ENCODE data around the gene FDX2.

Gene FDX2

DNA sequence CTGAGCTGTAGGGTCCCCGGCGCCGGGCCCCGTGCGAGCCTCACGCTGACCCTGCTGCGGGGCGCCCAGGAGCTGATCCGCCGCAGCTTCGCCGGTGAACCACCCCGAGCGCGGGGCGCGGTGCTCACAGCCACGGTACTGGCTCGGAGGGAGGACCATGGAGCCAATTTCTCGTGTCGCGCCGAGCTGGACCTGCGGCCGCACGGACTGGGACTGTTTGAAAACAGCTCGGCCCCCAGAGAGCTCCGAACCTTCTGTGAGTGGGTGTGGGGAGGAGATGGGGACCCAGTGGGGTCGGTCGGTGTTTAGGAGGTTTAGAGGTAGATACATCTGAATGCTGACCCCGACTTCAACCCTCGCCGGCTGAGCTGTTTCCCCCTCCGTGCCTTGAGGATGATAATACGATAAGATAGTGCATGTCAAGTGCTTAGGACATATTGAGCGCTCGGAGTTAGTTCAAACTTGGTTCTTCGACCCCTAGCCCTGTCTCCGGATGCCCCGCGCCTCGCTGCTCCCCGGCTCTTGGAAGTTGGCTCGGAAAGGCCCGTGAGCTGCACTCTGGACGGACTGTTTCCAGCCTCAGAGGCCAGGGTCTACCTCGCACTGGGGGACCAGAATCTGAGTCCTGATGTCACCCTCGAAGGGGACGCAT, 24.1 kb downstream of the FDX2 start:
- Histone ChIP-seq H3K27me3 (ENCODE audit: control insufficient read depth in 1 of 2, insufficient read depth in 2 of 2, low read length in 2 of 2) (peaks cover 79 to 80% of the 10 kb centered on the region in 2 donors), H3K36me3 (ENCODE audit: control insufficient read depth in 1 of 2, insufficient read depth in 2 of 2, low read length in 2 of 2) (no peaks in the 10 kb centered on the region), H3K9ac (ENCODE audit: low read depth in 1 of 2, low read length in 2 of 2) (no peak overlapping the region), H3K4me1 (ENCODE audit: control insufficient read depth in 1 of 2, insufficient read depth in 2 of 2, low read length in 2 of 2) (peaks cover 34 to 77% of the 10 kb centered on the region in 2 donors), H3K9me3 (ENCODE audit: control insufficient read depth in 1 of 2, low read length in 2 of 2) (no peaks in the 10 kb centered on the region), H3K4me3 (ENCODE audit: low read depth in 1 of 2, low read length in 2 of 2) (peak overlapping the region; percentile 48 to 68), H3K27ac (ENCODE audit: low read depth, low read length) (peak overlapping the region; percentile 25)

DNA sequence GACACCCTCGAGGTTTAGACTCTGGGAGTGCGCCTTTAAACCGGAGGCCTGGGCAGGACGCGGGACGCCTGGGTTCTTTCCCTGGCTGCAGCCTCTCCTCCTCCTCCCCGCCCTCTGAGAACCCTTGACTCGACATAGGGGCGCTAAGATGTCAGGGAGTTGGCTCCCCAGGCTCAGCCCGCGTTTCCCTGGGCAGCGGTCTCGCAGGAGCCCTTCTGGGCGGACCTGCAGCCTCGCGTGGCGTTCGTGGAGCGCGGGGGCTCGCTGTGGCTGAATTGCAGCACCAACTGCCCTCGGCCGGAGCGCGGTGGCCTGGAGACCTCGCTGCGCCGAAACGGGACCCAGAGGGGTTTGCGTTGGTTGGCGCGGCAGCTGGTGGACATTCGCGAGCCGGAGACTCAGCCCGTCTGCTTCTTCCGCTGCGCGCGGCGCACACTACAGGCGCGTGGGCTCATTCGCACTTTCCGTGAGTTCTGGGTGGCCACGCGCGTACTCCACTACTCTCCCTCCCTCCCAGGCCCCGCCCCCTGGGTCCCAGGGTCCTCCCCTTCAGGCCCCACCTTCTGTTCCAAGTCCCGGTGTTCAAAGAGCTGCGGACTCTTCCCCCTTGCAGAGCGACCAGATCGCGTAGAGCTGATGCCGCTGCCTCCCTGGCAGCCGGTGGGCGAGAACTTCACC, 24.8 kb downstream of the FDX2 start:
- Histone ChIP-seq H3K27ac (ENCODE audit: low read depth, low read length) (no peak overlapping the region), H3K9ac (ENCODE audit: low read depth in 1 of 2, low read length in 2 of 2) (no peak overlapping the region), H3K4me3 (ENCODE audit: low read depth in 1 of 2, low read length in 2 of 2) (peak overlapping the region; percentile 48 to 68), H3K36me3 (ENCODE audit: control insufficient read depth in 1 of 2, insufficient read depth in 2 of 2, low read length in 2 of 2) (peaks cover 0 to 1% of the 10 kb centered on the region in 2 donors), H3K4me1 (ENCODE audit: control insufficient read depth in 1 of 2, insufficient read depth in 2 of 2, low read length in 2 of 2) (peaks cover 38 to 81% of the 10 kb centered on the region in 2 donors), H3K27me3 (ENCODE audit: control insufficient read depth in 1 of 2, insufficient read depth in 2 of 2, low read length in 2 of 2) (peaks cover 78 to 79% of the 10 kb centered on the region in 2 donors), H3K9me3 (ENCODE audit: control insufficient read depth in 1 of 2, low read length in 2 of 2) (no peaks in the 10 kb centered on the region)

DNA sequence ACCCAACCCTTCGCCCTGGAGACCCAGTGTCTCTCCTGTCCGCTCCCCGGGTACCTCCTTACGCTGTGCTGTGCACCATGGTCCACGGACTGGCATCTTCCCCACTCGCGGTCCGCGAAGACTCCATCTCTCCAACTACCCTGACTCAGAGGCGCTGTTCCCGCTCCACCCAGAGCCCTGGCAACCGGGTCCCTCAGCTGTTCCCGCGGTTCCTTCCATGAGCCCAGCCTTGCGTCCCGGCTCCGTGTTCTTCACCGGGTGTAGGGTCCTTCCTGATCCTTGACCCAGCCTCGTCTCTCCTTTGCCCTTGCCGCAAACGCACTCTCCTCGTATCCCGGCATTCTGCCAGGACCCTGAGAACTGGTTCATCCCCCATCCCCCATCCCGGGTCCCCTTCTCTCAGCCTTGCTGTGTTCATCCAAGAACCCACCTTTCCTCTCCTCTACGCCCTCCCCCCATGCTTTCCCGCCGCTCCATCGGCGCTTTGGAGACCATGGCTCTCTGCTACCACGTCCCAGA, 25.4 kb downstream of the FDX2 start:
- Histone ChIP-seq H3K36me3 (ENCODE audit: control insufficient read depth in 1 of 2, insufficient read depth in 2 of 2, low read length in 2 of 2) (peaks cover 0 to 7% of the 10 kb centered on the region in 2 donors), H3K9ac (ENCODE audit: low read depth in 1 of 2, low read length in 2 of 2) (no peak overlapping the region), H3K9me3 (ENCODE audit: control insufficient read depth in 1 of 2, low read length in 2 of 2) (no peaks in the 10 kb centered on the region), H3K27me3 (ENCODE audit: control insufficient read depth in 1 of 2, insufficient read depth in 2 of 2, low read length in 2 of 2) (peaks cover 72 to 79% of the 10 kb centered on the region in 2 donors), H3K4me1 (ENCODE audit: control insufficient read depth in 1 of 2, insufficient read depth in 2 of 2, low read length in 2 of 2) (peaks cover 32 to 79% of the 10 kb centered on the region in 2 donors), H3K4me3 (ENCODE audit: low read depth in 1 of 2, low read length in 2 of 2) (peak overlapping the region; percentile 48 to 68), H3K27ac (ENCODE audit: low read depth, low read length) (no peak overlapping the region)

DNA sequence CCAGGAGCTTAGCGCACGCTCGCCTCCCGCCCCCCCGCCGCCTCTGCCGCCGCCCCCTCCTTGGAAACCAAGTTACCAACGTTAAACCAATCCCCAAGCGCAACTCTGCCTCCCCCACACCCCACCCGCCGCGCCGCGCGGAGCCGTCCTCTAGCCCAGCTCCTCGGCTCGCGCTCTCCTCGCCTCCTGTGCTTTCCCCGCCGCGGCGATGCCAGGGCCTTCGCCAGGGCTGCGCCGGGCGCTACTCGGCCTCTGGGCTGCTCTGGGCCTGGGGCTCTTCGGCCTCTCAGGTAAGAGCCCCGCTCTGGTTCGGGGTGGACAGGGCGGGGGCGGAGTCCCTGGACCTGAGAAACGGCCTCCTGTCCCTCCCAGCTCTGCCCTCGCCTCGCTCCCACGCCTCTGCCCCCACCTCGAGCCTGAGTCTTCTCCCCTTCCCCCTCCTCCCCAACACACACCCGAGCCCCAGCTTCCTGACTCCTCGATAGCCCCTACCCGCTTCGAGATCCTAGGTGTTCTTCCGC, 25.9 kb downstream of the FDX2 start, which contains the start of gene ICAM5:
Gene ICAM5 (plus strand): TSS at position 117 of the 521 bp plus-strand sequence. CDS start 92 bp downstream, at position 209.
- H3K36me3 ChIP-seq (ENCODE audit: control insufficient read depth in 1 of 2, insufficient read depth in 2 of 2, low read length in 2 of 2) = peaks cover 0 to 13% of the 10 kb centered on the region in 2 donors
- peak within 1 kb of the TSS in 1 of 2 donors; percentile 18 for H3K9ac ChIP-seq (ENCODE audit: low read depth in 1 of 2, low read length in 2 of 2)
- H3K9me3 ChIP-seq (ENCODE audit: control insufficient read depth in 1 of 2, low read length in 2 of 2) = no peaks in the 10 kb centered on the region
- H3K4me3 ChIP-seq (ENCODE audit: low read depth in 1 of 2, low read length in 2 of 2) = peak within 1 kb of the TSS; percentile 53 to 68
- H3K4me1 ChIP-seq (ENCODE audit: control insufficient read depth in 1 of 2, insufficient read depth in 2 of 2, low read length in 2 of 2) = peaks cover 28 to 74% of the 10 kb centered on the region in 2 donors
- H3K27ac ChIP-seq (ENCODE audit: low read depth, low read length) = no peak within 1 kb of the TSS
- peaks cover 67 to 74% of the 10 kb centered on the region in 2 donors for H3K27me3 ChIP-seq (ENCODE audit: control insufficient read depth in 1 of 2, insufficient read depth in 2 of 2, low read length in 2 of 2)

DNA sequence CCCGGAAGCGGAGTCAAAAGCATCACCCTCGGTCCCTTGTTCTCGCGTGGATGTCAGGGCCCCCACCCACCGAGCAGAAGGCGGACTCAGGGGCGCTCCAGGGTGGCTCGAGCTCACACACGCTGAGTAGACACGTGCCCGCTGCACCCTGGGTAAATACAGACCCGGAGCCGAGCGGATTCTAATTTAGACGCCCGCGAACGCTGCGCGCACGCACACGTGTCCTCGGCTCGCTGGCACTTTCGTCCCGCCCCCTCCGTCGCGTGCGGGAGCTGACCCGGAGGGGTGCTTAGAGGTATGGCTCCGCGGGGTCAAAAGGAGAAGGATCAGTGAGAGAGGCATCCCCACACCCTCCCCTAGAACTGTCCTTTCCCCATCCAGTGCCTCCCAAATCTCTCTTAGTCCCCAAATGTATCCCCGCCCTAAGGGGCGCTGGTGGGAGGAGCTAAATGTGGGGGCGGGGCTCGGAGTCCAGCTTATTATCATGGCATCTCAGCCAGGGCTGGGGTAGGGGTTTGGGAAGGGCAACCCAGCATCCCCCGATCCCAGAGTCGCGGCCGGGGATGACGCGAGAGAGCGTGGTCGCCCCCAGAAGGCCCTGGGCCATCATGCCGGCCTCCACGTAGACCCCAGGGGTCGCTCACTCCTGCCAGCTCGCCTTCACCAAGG, 26.5 kb downstream of the FDX2 start:
- peaks cover 28 to 74% of the 10 kb centered on the region in 2 donors for H3K4me1 ChIP-seq (ENCODE audit: control insufficient read depth in 1 of 2, insufficient read depth in 2 of 2, low read length in 2 of 2)
- H3K27me3 ChIP-seq (ENCODE audit: control insufficient read depth in 1 of 2, insufficient read depth in 2 of 2, low read length in 2 of 2) = peaks cover 62 to 68% of the 10 kb centered on the region in 2 donors

DNA sequence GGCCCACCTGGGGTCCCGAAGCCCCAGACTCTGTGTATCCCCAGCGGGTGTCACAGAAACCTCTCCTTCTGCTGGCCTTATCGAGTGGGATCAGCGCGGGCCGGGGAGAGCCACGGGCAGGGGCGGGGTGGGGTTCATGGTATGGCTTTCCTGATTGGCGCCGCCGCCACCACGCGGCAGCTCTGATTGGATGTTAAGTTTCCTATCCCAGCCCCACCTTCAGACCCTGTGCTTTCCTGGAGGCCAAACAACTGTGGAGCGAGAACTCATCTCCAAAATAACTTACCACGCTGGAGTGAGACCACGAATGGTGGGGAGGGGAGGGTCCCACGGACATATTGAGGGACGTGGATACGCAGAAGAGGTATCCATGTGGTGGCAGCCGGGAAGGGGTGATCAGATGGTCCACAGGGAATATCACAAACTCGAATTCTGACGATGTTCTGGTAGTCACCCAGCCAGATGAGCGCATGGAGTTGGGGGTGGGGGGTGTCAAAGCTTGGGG, 27.1 kb downstream of the FDX2 start:
- Histone ChIP-seq H3K4me3 (ENCODE audit: low read depth in 1 of 2, low read length in 2 of 2) (peak overlapping the region; percentile 53 to 56), H3K9ac (ENCODE audit: low read depth in 1 of 2, low read length in 2 of 2) (peak overlapping the region in 1 of 2 donors; percentile 18), H3K27ac (ENCODE audit: low read depth, low read length) (no peak overlapping the region), H3K36me3 (ENCODE audit: control insufficient read depth in 1 of 2, insufficient read depth in 2 of 2, low read length in 2 of 2) (peaks cover 0 to 23% of the 10 kb centered on the region in 2 donors), H3K9me3 (ENCODE audit: control insufficient read depth in 1 of 2, low read length in 2 of 2) (no peaks in the 10 kb centered on the region), H3K4me1 (ENCODE audit: control insufficient read depth in 1 of 2, insufficient read depth in 2 of 2, low read length in 2 of 2) (peaks cover 28 to 74% of the 10 kb centered on the region in 2 donors), H3K27me3 (ENCODE audit: control insufficient read depth in 1 of 2, insufficient read depth in 2 of 2, low read length in 2 of 2) (peaks cover 56 to 62% of the 10 kb centered on the region in 2 donors)

More for the DNA sequence above, 26.5 kb downstream of the FDX2 start:
- H3K27ac ChIP-seq (ENCODE audit: low read depth, low read length) = no peak overlapping the region
- peaks cover 0 to 18% of the 10 kb centered on the region in 2 donors for H3K36me3 ChIP-seq (ENCODE audit: control insufficient read depth in 1 of 2, insufficient read depth in 2 of 2, low read length in 2 of 2)
- H3K9ac ChIP-seq (ENCODE audit: low read depth in 1 of 2, low read length in 2 of 2) = peak overlapping the region in 1 of 2 donors; percentile 18
- no peaks in the 10 kb centered on the region for H3K9me3 ChIP-seq (ENCODE audit: control insufficient read depth in 1 of 2, low read length in 2 of 2)
- peak overlapping the region; percentile 53 to 56 for H3K4me3 ChIP-seq (ENCODE audit: low read depth in 1 of 2, low read length in 2 of 2)

DNA sequence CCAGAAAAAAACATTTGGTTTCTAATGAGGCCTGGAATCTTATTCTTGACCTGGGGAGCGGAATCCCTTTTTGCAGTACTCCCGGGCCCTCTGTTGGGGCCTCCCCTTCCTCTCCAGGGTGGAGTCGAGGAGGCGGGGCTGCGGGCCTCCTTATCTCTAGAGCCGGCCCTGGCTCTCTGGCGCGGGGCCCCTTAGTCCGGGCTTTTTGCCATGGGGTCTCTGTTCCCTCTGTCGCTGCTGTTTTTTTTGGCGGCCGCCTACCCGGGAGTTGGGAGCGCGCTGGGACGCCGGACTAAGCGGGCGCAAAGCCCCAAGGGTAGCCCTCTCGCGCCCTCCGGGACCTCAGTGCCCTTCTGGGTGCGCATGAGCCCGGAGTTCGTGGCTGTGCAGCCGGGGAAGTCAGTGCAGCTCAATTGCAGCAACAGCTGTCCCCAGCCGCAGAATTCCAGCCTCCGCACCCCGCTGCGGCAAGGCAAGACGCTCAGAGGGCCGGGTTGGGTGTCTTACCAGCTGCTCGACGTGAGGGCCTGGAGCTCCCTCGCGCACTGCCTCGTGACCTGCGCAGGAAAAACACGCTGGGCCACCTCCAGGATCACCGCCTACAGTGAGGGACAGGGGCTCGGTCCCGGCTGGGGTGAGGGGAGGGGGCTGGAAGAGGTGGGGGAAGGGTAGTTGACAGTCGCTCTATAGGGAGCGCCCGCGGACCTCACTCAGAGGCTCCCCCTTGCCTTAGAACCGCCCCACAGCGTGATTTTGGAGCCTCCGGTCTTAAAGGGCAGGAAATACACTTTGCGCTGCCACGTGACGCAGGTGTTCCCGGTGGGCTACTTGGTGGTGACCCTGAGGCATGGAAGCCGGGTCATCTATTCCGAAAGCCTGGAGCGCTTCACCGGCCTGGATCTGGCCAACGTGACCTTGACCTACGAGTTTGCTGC, 28.7 kb downstream of the FDX2 start, which contains the start of gene ICAM4:
Gene ICAM4 (plus strand): TSS at position 153 of the 935 bp plus-strand sequence. CDS start 58 bp downstream, at position 211.
- peaks cover 0 to 27% of the 10 kb centered on the region in 2 donors for H3K36me3 ChIP-seq (ENCODE audit: control insufficient read depth in 1 of 2, insufficient read depth in 2 of 2, low read length in 2 of 2)
- H3K4me1 ChIP-seq (ENCODE audit: control insufficient read depth in 1 of 2, insufficient read depth in 2 of 2, low read length in 2 of 2) = peaks cover 18 to 61% of the 10 kb centered on the region in 2 donors
- H3K27me3 ChIP-seq (ENCODE audit: control insufficient read depth in 1 of 2, insufficient read depth in 2 of 2, low read length in 2 of 2) = peaks cover 39 to 46% of the 10 kb centered on the region in 2 donors
- H3K9me3 ChIP-seq (ENCODE audit: control insufficient read depth in 1 of 2, low read length in 2 of 2) = no peaks in the 10 kb centered on the region
- H3K4me3 ChIP-seq (ENCODE audit: low read depth in 1 of 2, low read length in 2 of 2) = peak within 1 kb of the TSS; percentile 11 to 37
- H3K9ac ChIP-seq (ENCODE audit: low read depth in 1 of 2, low read length in 2 of 2) = no peak within 1 kb of the TSS
- no peak within 1 kb of the TSS for H3K27ac ChIP-seq (ENCODE audit: low read depth, low read length)

DNA sequence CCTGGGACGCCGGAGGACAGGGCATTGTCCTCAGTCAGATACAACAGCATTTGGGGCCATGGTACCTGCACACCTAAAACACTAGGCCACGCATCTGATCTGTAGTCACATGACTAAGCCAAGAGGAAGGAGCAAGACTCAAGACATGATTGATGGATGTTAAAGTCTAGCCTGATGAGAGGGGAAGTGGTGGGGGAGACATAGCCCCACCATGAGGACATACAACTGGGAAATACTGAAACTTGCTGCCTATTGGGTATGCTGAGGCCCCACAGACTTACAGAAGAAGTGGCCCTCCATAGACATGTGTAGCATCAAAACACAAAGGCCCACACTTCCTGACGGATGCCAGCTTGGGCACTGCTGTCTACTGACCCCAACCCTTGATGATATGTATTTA, 30.4 kb downstream of the FDX2 start:
- no peak overlapping the region for H3K27ac ChIP-seq (ENCODE audit: low read depth, low read length)
- no peak overlapping the region for H3K9ac ChIP-seq (ENCODE audit: low read depth in 1 of 2, low read length in 2 of 2)
- H3K27me3 ChIP-seq (ENCODE audit: control insufficient read depth in 1 of 2, insufficient read depth in 2 of 2, low read length in 2 of 2) = peaks cover 24 to 31% of the 10 kb centered on the region in 2 donors
- no peaks in the 10 kb centered on the region for H3K9me3 ChIP-seq (ENCODE audit: control insufficient read depth in 1 of 2, low read length in 2 of 2)
- H3K4me3 ChIP-seq (ENCODE audit: low read depth in 1 of 2, low read length in 2 of 2) = no peak overlapping the region
- H3K36me3 ChIP-seq (ENCODE audit: control insufficient read depth in 1 of 2, insufficient read depth in 2 of 2, low read length in 2 of 2) = peaks cover 0 to 27% of the 10 kb centered on the region in 2 donors
- peaks cover 13 to 44% of the 10 kb centered on the region in 2 donors for H3K4me1 ChIP-seq (ENCODE audit: control insufficient read depth in 1 of 2, insufficient read depth in 2 of 2, low read length in 2 of 2)

DNA sequence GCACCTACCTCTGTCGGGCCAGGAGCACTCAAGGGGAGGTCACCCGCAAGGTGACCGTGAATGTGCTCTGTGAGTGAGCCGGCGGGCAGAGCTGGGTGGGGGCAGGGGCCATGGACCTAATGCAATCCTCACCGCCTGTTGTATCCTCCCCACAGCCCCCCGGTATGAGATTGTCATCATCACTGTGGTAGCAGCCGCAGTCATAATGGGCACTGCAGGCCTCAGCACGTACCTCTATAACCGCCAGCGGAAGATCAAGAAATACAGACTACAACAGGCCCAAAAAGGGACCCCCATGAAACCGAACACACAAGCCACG, 30.9 kb downstream of the FDX2 start:
- Histone ChIP-seq H3K36me3 (ENCODE audit: control insufficient read depth in 1 of 2, insufficient read depth in 2 of 2, low read length in 2 of 2) (peaks cover 0 to 27% of the 10 kb centered on the region in 2 donors), H3K4me3 (ENCODE audit: low read depth in 1 of 2, low read length in 2 of 2) (no peak overlapping the region), H3K9me3 (ENCODE audit: control insufficient read depth in 1 of 2, low read length in 2 of 2) (no peaks in the 10 kb centered on the region), H3K9ac (ENCODE audit: low read depth in 1 of 2, low read length in 2 of 2) (no peak overlapping the region), H3K4me1 (ENCODE audit: control insufficient read depth in 1 of 2, insufficient read depth in 2 of 2, low read length in 2 of 2) (peaks cover 13 to 39% of the 10 kb centered on the region in 2 donors), H3K27ac (ENCODE audit: low read depth, low read length) (no peak overlapping the region), H3K27me3 (ENCODE audit: control insufficient read depth in 1 of 2, insufficient read depth in 2 of 2, low read length in 2 of 2) (peaks cover 20 to 26% of the 10 kb centered on the region in 2 donors)

All from duodenal mucosa (tissue), 2 donors.